WTC11 (cell line): ENCODE data around the gene SH2D1B.

Experiments
- NFATC4 ChIP-seq: fragments of 250-450 bp; sonication (Bioruptor Pico); IDR thresholded peaks from 2 replicates; pipeline ENCODE4 v1.9.0; 2021; ENCODE audit warnings: mild to moderate bottlenecking
- ZNF671 ChIP-seq: fragments of 250-450 bp; sonication (Bioruptor Pico); IDR thresholded peaks from 2 replicates; pipeline ENCODE4 v1.8.0; 2021; ENCODE audit warnings: mild to moderate bottlenecking
- TF ChIP-seq, protein P1 (sequence below): fragments of 200-600 bp; IDR thresholded peaks from 2 replicates; pipeline ENCODE4 v1.8.0; 2022; ENCODE audit warnings: antibody characterized with exemption
- TF ChIP-seq, protein P2 (sequence below): sonication (generic); formaldehyde crosslinking; conservative IDR thresholded peaks from 2 replicates; pipeline ENCODE4 v1.8.1; 2022; ENCODE audit warnings: mild to moderate bottlenecking, missing genetic modification reagents
- TF ChIP-seq, protein P3 (sequence below): sonication (generic); formaldehyde crosslinking; IDR thresholded peaks from 2 replicates; pipeline ENCODE4 v1.8.1; 2022; ENCODE audit warnings: mild to moderate bottlenecking, moderate library complexity, missing genetic modification reagents
- TF ChIP-seq, protein P4 (sequence below): sonication (generic); formaldehyde crosslinking; IDR thresholded peaks from 2 replicates; pipeline ENCODE4 v1.8.1; 2023; ENCODE audit warnings: mild to moderate bottlenecking, missing genetic modification reagents

DNA sequence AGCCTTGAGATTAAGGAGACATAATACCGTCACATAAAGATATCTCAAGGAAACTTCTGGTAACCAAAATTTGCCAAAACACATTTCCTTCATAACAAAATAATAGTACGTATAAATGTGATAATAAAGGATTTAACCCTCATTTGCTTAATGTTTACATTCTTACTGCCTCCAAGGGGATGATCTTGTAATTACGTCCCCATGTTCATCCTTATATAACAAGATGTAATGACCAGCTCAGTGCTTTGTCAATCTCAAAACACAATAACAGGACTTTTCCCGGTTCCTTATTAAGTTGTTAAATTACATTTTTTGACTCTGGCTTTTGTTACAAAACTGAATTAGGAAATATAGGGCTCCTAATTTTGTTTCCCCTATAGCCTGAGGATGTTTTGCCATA lies 44.4 kb upstream of the SH2D1B start:
- TF ChIP-seq, protein P1, sequence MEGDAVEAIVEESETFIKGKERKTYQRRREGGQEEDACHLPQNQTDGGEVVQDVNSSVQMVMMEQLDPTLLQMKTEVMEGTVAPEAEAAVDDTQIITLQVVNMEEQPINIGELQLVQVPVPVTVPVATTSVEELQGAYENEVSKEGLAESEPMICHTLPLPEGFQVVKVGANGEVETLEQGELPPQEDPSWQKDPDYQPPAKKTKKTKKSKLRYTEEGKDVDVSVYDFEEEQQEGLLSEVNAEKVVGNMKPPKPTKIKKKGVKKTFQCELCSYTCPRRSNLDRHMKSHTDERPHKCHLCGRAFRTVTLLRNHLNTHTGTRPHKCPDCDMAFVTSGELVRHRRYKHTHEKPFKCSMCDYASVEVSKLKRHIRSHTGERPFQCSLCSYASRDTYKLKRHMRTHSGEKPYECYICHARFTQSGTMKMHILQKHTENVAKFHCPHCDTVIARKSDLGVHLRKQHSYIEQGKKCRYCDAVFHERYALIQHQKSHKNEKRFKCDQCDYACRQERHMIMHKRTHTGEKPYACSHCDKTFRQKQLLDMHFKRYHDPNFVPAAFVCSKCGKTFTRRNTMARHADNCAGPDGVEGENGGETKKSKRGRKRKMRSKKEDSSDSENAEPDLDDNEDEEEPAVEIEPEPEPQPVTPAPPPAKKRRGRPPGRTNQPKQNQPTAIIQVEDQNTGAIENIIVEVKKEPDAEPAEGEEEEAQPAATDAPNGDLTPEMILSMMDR, result no peak
- TF ChIP-seq, protein P2, sequence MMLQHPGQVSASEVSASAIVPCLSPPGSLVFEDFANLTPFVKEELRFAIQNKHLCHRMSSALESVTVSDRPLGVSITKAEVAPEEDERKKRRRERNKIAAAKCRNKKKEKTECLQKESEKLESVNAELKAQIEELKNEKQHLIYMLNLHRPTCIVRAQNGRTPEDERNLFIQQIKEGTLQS (CRISPR knock-in tag), result no peak
- TF ChIP-seq ZNF671 (CRISPR knock-in tag), result no peak
- TF ChIP-seq, protein P3, sequence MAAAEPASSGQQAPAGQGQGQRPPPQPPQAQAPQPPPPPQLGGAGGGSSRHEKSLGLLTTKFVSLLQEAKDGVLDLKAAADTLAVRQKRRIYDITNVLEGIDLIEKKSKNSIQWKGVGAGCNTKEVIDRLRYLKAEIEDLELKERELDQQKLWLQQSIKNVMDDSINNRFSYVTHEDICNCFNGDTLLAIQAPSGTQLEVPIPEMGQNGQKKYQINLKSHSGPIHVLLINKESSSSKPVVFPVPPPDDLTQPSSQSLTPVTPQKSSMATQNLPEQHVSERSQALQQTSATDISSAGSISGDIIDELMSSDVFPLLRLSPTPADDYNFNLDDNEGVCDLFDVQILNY (CRISPR knock-in tag), result no peak
- TF ChIP-seq, protein P4, sequence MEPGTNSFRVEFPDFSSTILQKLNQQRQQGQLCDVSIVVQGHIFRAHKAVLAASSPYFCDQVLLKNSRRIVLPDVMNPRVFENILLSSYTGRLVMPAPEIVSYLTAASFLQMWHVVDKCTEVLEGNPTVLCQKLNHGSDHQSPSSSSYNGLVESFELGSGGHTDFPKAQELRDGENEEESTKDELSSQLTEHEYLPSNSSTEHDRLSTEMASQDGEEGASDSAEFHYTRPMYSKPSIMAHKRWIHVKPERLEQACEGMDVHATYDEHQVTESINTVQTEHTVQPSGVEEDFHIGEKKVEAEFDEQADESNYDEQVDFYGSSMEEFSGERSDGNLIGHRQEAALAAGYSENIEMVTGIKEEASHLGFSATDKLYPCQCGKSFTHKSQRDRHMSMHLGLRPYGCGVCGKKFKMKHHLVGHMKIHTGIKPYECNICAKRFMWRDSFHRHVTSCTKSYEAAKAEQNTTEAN (CRISPR knock-in tag), result no peak
- TF ChIP-seq NFATC4 (CRISPR knock-in tag), result no peak
